Mucosa of gallbladder (tissue), 1 donor: ENCODE measurements around the gene SLC35E1. TPM values are rescaled to one million over a fixed set of nuclear protein-coding genes. Genes with fewer than 3 reads are reported as not detected.

ENCODE experiments used
- total RNA-seq: library from RNA; stranded (reverse); gene quantifications from one replicate; pipeline ENCODE4 v1.2.1, GENCODE V29; 2021
- donor health status: DM: no; HTN: no; CAD: no.

The SLC35E1 gene
- total RNA-seq, 1 donor from 2014 or later: 43.0 TPM

Other genes starting within 250 kb of the SLC35E1 start
- gene KLF2, start 247.6 kb downstream of the SLC35E1 start, total RNA-seq: 91.4 TPM
- gene EPS15L1, start 100.4 kb downstream of the SLC35E1 start, total RNA-seq: 46.1 TPM
- not detected for gene CALR3, start 76.2 kb downstream of the SLC35E1 start, total RNA-seq
- 11.2 TPM for gene C19orf44, start 76.0 kb downstream of the SLC35E1 start, total RNA-seq
- 47.3 TPM for gene CHERP, start 30.0 kb downstream of the SLC35E1 start, total RNA-seq
- 8.3 TPM for gene MED26, start 55.8 kb upstream of the SLC35E1 start, total RNA-seq
- 71.6 TPM for gene SMIM7, start 87.7 kb upstream of the SLC35E1 start, total RNA-seq
- gene TMEM38A, start 88.7 kb upstream of the SLC35E1 start, total RNA-seq: 4.3 TPM
- gene NWD1, start 147.4 kb upstream of the SLC35E1 start, total RNA-seq: 0.09 TPM